H1 (cell line): ENCODE results near the gene ARHGEF25.

Source experiments
- CREB1 ChIP-seq: IDR thresholded peaks from 2 replicates; pipeline ENCODE4 v1.6.1; 2012; ENCODE audit warnings: inconsistent platforms
- CTBP2 ChIP-seq: IDR thresholded peaks from 2 replicates; pipeline ENCODE4 v1.7.0; 2011; ENCODE audit warnings: borderline replicate concordance, mild to moderate bottlenecking, moderate library complexity, mixed read lengths, low read length; ENCODE audit not compliant: insufficient read depth, insufficient read length

DNA sequence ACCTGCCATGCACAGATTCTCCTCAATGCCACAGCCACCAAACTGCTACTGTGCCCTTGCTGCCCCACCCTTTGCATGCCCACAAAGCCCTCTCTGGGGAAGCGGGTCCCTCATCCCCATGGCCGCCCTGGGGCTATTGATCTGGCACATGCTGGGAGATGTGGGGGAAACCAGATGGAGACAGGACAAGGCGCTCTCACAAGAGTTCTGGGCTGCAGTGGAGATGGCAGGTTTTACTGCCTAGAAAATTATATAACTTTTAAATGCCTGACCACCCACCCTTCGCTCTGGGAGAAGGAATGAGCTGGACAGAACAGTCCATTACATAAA is 30.8 kb upstream of the ARHGEF25 start:
- TF ChIP-seq CREB1 (no peak), CTBP2 (no peak)
